Measurements from ENCODE around the gene RFTN1. TPM values are rescaled to one million over a fixed set of nuclear protein-coding genes. Genes with fewer than 3 reads are reported as not detected.

The RFTN1 gene
- total and polyA plus RNA-seq, 12 donors, result 8.3 to 35.7 (median 17.4) TPM

DNA sequence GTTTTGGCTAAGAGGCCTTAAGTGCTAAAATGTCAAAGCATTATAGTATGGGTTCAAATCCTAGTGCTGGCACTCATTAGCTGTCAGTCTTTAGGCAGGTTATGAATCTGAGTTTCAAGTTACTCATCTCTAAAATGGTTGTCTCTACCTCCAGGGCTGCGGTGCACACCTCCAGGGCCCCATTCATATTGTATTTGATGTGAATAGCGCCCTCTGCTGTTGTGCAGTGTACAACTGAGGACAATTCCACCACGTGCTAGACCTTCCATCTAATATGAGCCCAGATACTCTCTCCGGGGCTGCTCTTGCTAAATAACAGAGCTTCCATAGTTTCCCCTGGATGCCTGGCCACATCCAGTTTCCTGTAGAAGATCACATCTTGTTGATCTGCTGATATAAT, 194.2 kb downstream of the RFTN1 start:
- Histone ChIP-seq H3K36me3 (replicated peaks in 1 of 2) (peaks cover 0 to 32% of the 10 kb centered on the region in 2 donors), H3K27ac (peak overlapping the region in 1 of 5 donors; percentile 78), H3K9me3 (replicated peaks in 1 of 3) (no peaks in the 10 kb centered on the region), H3K4me1 (replicated peaks in 1 of 2) (no peaks in the 10 kb centered on the region), H3K27me3 (no peaks in the 10 kb centered on the region), H3K4me3 (no peak overlapping the region)
- peak in 1 of 7 donors; percentile 20 for DNase-seq
- TF ChIP-seq CTCF (IDR thresholded peaks at IDR 0.05) (peak in 2 of 6 experiments; percentile 11 to 21), POLR2A (IDR thresholded peaks at IDR 0.05) (no peak)
- intact Hi-C loops (cut with DNase I), result no loop called here
- WGBS, 4 donors, result 71 to 86% (median 82%) methylated on average over 4 of the region's 4 CpGs

- Histone ChIP-seq H3K4me3 (no peak overlapping the region), H3K36me3 (replicated peaks in 1 of 2) (peaks cover 0 to 32% of the 10 kb centered on the region in 2 donors), H3K4me1 (replicated peaks in 1 of 2) (no peaks in the 10 kb centered on the region), H3K9me3 (replicated peaks in 1 of 3) (no peaks in the 10 kb centered on the region), H3K27ac (peak overlapping the region in 2 of 5 donors; percentile 1 to 78), H3K27me3 (no peaks in the 10 kb centered on the region)
- WGBS, 4 donors, result 71 to 87% (median 85%) methylated on average over 7 of the region's 7 CpGs
- DNase-seq, result no peak
- TF ChIP-seq POLR2A (IDR thresholded peaks at IDR 0.05), result no peak
- TF ChIP-seq CTCF (IDR thresholded peaks at IDR 0.05), result no peak
- intact Hi-C loops (cut with DNase I), result no loop called here
Measured at GRCh38 chr3:16318176-16318575, 195.3 kb downstream of the RFTN1 start.

GRCh38 chr3:16317561-16317945, 195.9 kb downstream of the RFTN1 start:
- peaks cover 0 to 26% of the 10 kb centered on the region in 2 donors for H3K36me3 ChIP-seq (replicated peaks in 1 of 2)
- H3K4me1 ChIP-seq (replicated peaks in 1 of 2), result no peaks in the 10 kb centered on the region
- no peak overlapping the region for H3K4me3 ChIP-seq
- DNase-seq, result no peak
- no peaks in the 10 kb centered on the region for H3K9me3 ChIP-seq (replicated peaks in 1 of 3)
- peak overlapping the region in 1 of 5 donors; percentile 58 for H3K27ac ChIP-seq
- TF ChIP-seq POLR2A (IDR thresholded peaks at IDR 0.05) (no peak), CTCF (IDR thresholded peaks at IDR 0.05) (no peak)
- no peaks in the 10 kb centered on the region for H3K27me3 ChIP-seq
- 96 to 100% (median 97%) methylated on average over 5 to 6 of the region's 6 CpGs; no CpG with 5 or more reads in 1 of the 4 donors for WGBS, 4 donors
- intact Hi-C loops (cut with DNase I), result no loop called here

- Histone ChIP-seq H3K4me1 (replicated peaks in 1 of 2) (no peaks in the 10 kb centered on the region), H3K9me3 (replicated peaks in 1 of 3) (no peaks in the 10 kb centered on the region), H3K27ac (peak overlapping the region in 1 of 5 donors; percentile 58), H3K4me3 (no peak overlapping the region), H3K27me3 (no peaks in the 10 kb centered on the region), H3K36me3 (replicated peaks in 1 of 2) (peaks cover 0 to 21% of the 10 kb centered on the region in 2 donors)
- no peak for DNase-seq
- 89 to 97% (median 92%) methylated on average over 5 of the region's 5 CpGs for WGBS, 4 donors
- intact Hi-C loops (cut with DNase I), result no loop called here
- TF ChIP-seq CTCF (IDR thresholded peaks at IDR 0.05) (no peak), POLR2A (IDR thresholded peaks at IDR 0.05) (no peak)
Measured at GRCh38 chr3:16316847-16317560, 196.5 kb downstream of the RFTN1 start.
